HCT116 (cell line): ENCODE results near the gene SH3PXD2A. TPM values are rescaled to one million over a fixed set of nuclear protein-coding genes. Genes with fewer than 3 reads are reported as not detected.

ENCODE experiments used
- ATAC-seq: fragments of 200-7000 bp; cut with Tn5 transposase; 2 replicates; pipeline ENCODE4 v1.9.1; 2020; ENCODE audit warnings: mild to moderate bottlenecking, moderate library complexity
- BruUV-seq: library from RNA; stranded (reverse); fragments of 400-500 nt; replicated peaks from 2 replicates; lab custom pipeline; 2021; lab: Mats Ljungman, UMichigan
- CTCF ChIA-PET: fragments of 300-600 bp; sonication (Branson Sonifier 250); formaldehyde crosslinking; loops from one replicate; lab custom pipeline; 2021; ENCODE audit warnings: antibody characterized with exemption; lab: Charles Lee
- POLR2A ChIA-PET: fragments of 300-600, 350-600 bp; sonication (Branson Sonifier 250); formaldehyde crosslinking; loops from one replicate; lab custom pipeline; 2021; ENCODE audit warnings: antibody characterized with exemption; lab: Charles Lee
- RAD21 ChIA-PET, 2 experiments: fragments of 300-600 bp; sonication (Branson Sonifier 250); formaldehyde crosslinking; loops; one replicate each; lab custom pipeline; 2023; ENCODE audit warnings: low total read pairs in 2 of 2; ENCODE audit not compliant: uncharacterized antibody in 2 of 2, unreplicated experiment in 2 of 2, low non-redundant PET in 1 of 2; lab: Charles Lee
- DNase-seq: peaks from one replicate; pipeline ENCODE4 v3.0.0-alpha.2; 2010; ENCODE audit warnings: low read depth, low spot score
- H2AFZ ChIP-seq: fragments of 200-600 bp; shearing (Covaris generic), sonication (generic); 2 replicates; pipeline ENCODE4 v1.6.1; 2017; ENCODE audit warnings: low read depth, mixed run types, mixed read lengths, antibody characterized with exemption, low read length; ENCODE audit not compliant: poor library complexity, severe bottlenecking
- H3K27ac ChIP-seq: 2 replicates; pipeline ENCODE4 v1.5.1; 2012; ENCODE audit warnings: low read depth, low read length
- H3K27me3 ChIP-seq: fragments of 200-600 bp; sonication (generic); 2 replicates; pipeline ENCODE4 v1.6.1; 2016; ENCODE audit warnings: mixed run types, low read length, mixed read lengths; ENCODE audit not compliant: insufficient read depth
- H3K36me3 ChIP-seq, 2 experiments: fragments of 200-500 bp in 1 of 2; fragments of 200-600 bp in 1 of 2; sonication (Bioruptor generic) in 1 of 2; sonication (generic) in 1 of 2; 2 replicates each; pipeline versions ENCODE4 v1.5.1 to v1.6.1; 2014 to 2016; ENCODE audit warnings: low read length in 2 of 2, inconsistent platforms in 1 of 2, mixed read lengths in 1 of 2, mixed run types in 1 of 2; ENCODE audit not compliant: insufficient read depth in 2 of 2, control insufficient read depth in 1 of 2
- H3K4me1 ChIP-seq, 2 experiments: fragments of 200-600 bp in 1 of 2; sonication (generic) in 1 of 2; 2 replicates each; pipeline versions ENCODE4 v1.5.1 to v1.6.1; 2012 to 2017; ENCODE audit warnings: low read length in 2 of 2, inconsistent platforms in 1 of 2, mild to moderate bottlenecking in 1 of 2, mixed read lengths in 1 of 2, mixed run types in 1 of 2, moderate library complexity in 1 of 2; ENCODE audit not compliant: insufficient read depth in 2 of 2, control insufficient read depth in 1 of 2
- H3K4me2 ChIP-seq: fragments of 200-600 bp; sonication (generic); 2 replicates; pipeline ENCODE4 v1.6.1; 2017; ENCODE audit warnings: mixed run types, low read length, mixed read lengths
- H3K4me3 ChIP-seq, 2 experiments: fragments of 200-600 bp in 1 of 2; sonication (generic) in 1 of 2; replicated peaks in 1 of 2; 2 replicates each; pipeline ENCODE4 v1.5.1; 2011 to 2016; ENCODE audit warnings: low read length in 2 of 2, control low read depth in 1 of 2, low read depth in 1 of 2, mild to moderate bottlenecking in 1 of 2, mixed read lengths in 1 of 2, mixed run types in 1 of 2
- H3K79me2 ChIP-seq: fragments of 200-600 bp; sonication (generic); 2 replicates; pipeline ENCODE4 v1.6.1; 2017; ENCODE audit warnings: mild to moderate bottlenecking, mixed run types, low read length, moderate library complexity, mixed read lengths; ENCODE audit not compliant: insufficient read depth
- H3K9ac ChIP-seq: fragments of 200-600 bp; sonication (generic); 2 replicates; pipeline ENCODE4 v1.6.1; 2016; ENCODE audit warnings: low read length, mixed read lengths
- H3K9me2 ChIP-seq: fragments of 200-600 bp; sonication (generic), shearing (Covaris generic); 2 replicates; pipeline ENCODE4 v1.6.1; 2017; ENCODE audit warnings: mixed run types, mild to moderate bottlenecking, moderate library complexity; ENCODE audit not compliant: insufficient read depth
- H3K9me3 ChIP-seq, 2 experiments: fragments of 200-500 bp in 1 of 2; fragments of 200-600 bp in 1 of 2; sonication (Bioruptor generic) in 1 of 2; sonication (generic) in 1 of 2; 2 replicates each; pipeline ENCODE4 v1.6.1; 2014 to 2017; ENCODE audit warnings: low read length in 2 of 2, mixed read lengths in 2 of 2, inconsistent platforms in 1 of 2, low read depth in 1 of 2, mild to moderate bottlenecking in 1 of 2, mixed run types in 1 of 2, moderate library complexity in 1 of 2; ENCODE audit not compliant: control insufficient read depth in 1 of 2, insufficient read depth in 1 of 2
- H4K20me1 ChIP-seq: fragments of 200-600 bp; sonication (generic), shearing (Covaris generic); 2 replicates; pipeline ENCODE4 v1.6.1; 2017; ENCODE audit warnings: mixed run types, mild to moderate bottlenecking, moderate library complexity; ENCODE audit not compliant: insufficient read depth
- CEBPB ChIP-seq: IDR thresholded peaks from 2 replicates; pipeline ENCODE4 v1.6.1; 2012; ENCODE audit warnings: low read depth
- EGR1 ChIP-seq: IDR thresholded peaks from 2 replicates; pipeline ENCODE4 v1.6.1; 2012; ENCODE audit warnings: low read depth
- ELF1 ChIP-seq: IDR thresholded peaks from 2 replicates; pipeline ENCODE4 v1.6.1; 2012; ENCODE audit warnings: low read depth, borderline replicate concordance
- EZH2 ChIP-seq: fragments of 200-600 bp; sonication (generic); IDR thresholded peaks from 2 replicates; pipeline ENCODE4 v1.6.1; 2017; ENCODE audit warnings: antibody characterized with exemption, mixed run types
- EZH2phosphoT487 ChIP-seq: fragments of 200-600 bp; IDR thresholded peaks from 2 replicates; pipeline ENCODE4 v1.6.1; 2018; ENCODE audit warnings: antibody characterized with exemption, borderline replicate concordance
- FOSL1 ChIP-seq: IDR thresholded peaks from 2 replicates; pipeline ENCODE4 v1.6.1; 2012; ENCODE audit warnings: low read depth
- JUND ChIP-seq: IDR thresholded peaks from 2 replicates; pipeline ENCODE4 v1.6.1; 2012
- POLR2A ChIP-seq: IDR thresholded peaks from 2 replicates; pipeline ENCODE4 v1.7.0; 2011; ENCODE audit warnings: borderline replicate concordance; ENCODE audit not compliant: insufficient read depth, insufficient read length; ENCODE audit errors: extremely low read depth
- POLR2AphosphoS5 ChIP-seq: IDR thresholded peaks from 2 replicates; pipeline ENCODE4 v1.6.1; 2011; ENCODE audit warnings: mild to moderate bottlenecking, low read depth, low read length, moderate library complexity
- RAD21 ChIP-seq: IDR thresholded peaks from 2 replicates; pipeline ENCODE4 v1.6.1; 2012; ENCODE audit warnings: low read depth, mild to moderate bottlenecking
- SIN3A ChIP-seq: IDR thresholded peaks from 2 replicates; pipeline ENCODE4 v1.6.1; 2012; ENCODE audit warnings: low read depth
- SP1 ChIP-seq: IDR thresholded peaks from 2 replicates; pipeline ENCODE4 v1.6.1; 2012; ENCODE audit warnings: low read depth
- SRF ChIP-seq: IDR thresholded peaks from 2 replicates; pipeline ENCODE4 v1.6.1; 2012; ENCODE audit warnings: low read depth
- YY1 ChIP-seq: IDR thresholded peaks from 2 replicates; pipeline ENCODE4 v1.6.1; 2011; ENCODE audit warnings: low read length, low read depth, moderate library complexity, mild to moderate bottlenecking; ENCODE audit not compliant: insufficient replicate concordance; ENCODE audit errors: extremely low read depth
- ZFX ChIP-seq: fragments of 450-650 bp; IDR thresholded peaks from 2 replicates; pipeline ENCODE4 v1.6.1; 2017
- ZNF274 ChIP-seq: fragments of 200-500 bp; sonication (Bioruptor generic); IDR thresholded peaks from 2 replicates; pipeline ENCODE4 v1.6.1; 2014; ENCODE audit warnings: mild to moderate bottlenecking, low read depth, low read length, inconsistent platforms
- intact Hi-C: fragments of 100-400 bp; cut with micrococcal nuclease; formaldehyde crosslinking; loops from 2 replicates; pipeline ENCODE4 v1.10.0; 2022
- total RNA-seq: library from RNA; stranded (reverse); gene quantifications from one replicate; pipeline ENCODE4 v1.2.1, GENCODE V29; 2021; ENCODE audit not compliant: unreplicated experiment
- TF ChIP-seq, protein P1 (sequence below): IDR thresholded peaks from 2 replicates; pipeline ENCODE4 v1.6.1; 2012
- TF ChIP-seq, protein P2 (sequence below), 3 experiments: fragments of 200-600 bp in 1 of 3; sonication (generic) in 1 of 3; IDR thresholded peaks in 2 of 3; conservative IDR thresholded peaks in 1 of 3; 2 replicates each; pipeline ENCODE4 v1.5.1; 2012 to 2017; ENCODE audit warnings: low read depth in 2 of 3, low read length in 2 of 3, antibody characterized with exemption in 1 of 3, borderline replicate concordance in 1 of 3, control low read depth in 1 of 3, mild to moderate bottlenecking in 1 of 3, mixed read lengths in 1 of 3, mixed run types in 1 of 3, moderate library complexity in 1 of 3; ENCODE audit not compliant: insufficient read depth in 1 of 3
- TF ChIP-seq, protein P3 (sequence below): IDR thresholded peaks from 2 replicates; pipeline ENCODE4 v1.6.1; 2011; ENCODE audit warnings: mild to moderate bottlenecking, low read length, moderate library complexity; ENCODE audit not compliant: insufficient replicate concordance; ENCODE audit errors: extremely low read depth

The SH3PXD2A gene
- total RNA-seq, 1 experiment from 2014 or later = 8.7 TPM

DNA sequence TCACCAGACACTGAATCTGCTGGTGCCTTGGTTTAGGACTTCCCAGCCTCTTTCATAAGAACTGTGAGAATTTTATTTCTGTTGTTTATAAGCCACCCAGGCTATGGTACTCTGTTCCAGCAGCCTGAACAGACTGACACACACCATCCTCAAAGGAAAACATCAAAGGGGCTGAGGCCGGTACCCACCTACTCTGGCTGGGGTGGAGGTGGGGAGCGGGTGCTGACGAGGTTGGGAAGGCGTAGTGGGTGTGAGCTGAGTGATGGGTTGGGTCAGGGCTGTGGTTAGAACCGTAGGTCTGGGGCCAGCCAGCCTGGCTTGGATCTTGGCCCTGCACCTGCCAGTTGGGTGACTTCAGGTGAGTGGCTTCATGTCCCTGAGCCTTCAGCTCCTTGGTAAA, 136.3 kb downstream of the SH3PXD2A start:
- RAD21 ChIA-PET = no interaction called here
- Histone ChIP-seq H3K79me2 (no peaks in the 10 kb centered on the region), H3K4me3 (no peak overlapping the region), H3K4me2 (no peak overlapping the region), H3K9me3 (no peaks in the 10 kb centered on the region), H2AFZ (no peak overlapping the region), H3K27me3 (no peaks in the 10 kb centered on the region), H3K27ac (no peak overlapping the region), H4K20me1 (no peaks in the 10 kb centered on the region), H3K4me1 (peaks cover 23 to 30% of the 10 kb centered on the region in 2 experiments), H3K9ac (no peak overlapping the region), H3K9me2 (no peaks in the 10 kb centered on the region), H3K36me3 (no peaks in the 10 kb centered on the region)
- ATAC-seq = no peak
- no peak for DNase-seq
- TF ChIP-seq ZNF274 (no peak), POLR2A (no peak), EGR1 (no peak), ZFX (no peak), EZH2 (no peak), EZH2phosphoT487 (no peak), YY1 (no peak), ELF1 (no peak), SIN3A (no peak), SRF (no peak), JUND (no peak), POLR2AphosphoS5 (no peak), SP1 (no peak), FOSL1 (no peak), RAD21 (no peak), CEBPB (no peak)
- TF ChIP-seq, protein P1, sequence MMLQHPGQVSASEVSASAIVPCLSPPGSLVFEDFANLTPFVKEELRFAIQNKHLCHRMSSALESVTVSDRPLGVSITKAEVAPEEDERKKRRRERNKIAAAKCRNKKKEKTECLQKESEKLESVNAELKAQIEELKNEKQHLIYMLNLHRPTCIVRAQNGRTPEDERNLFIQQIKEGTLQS = no peak
- TF ChIP-seq, protein P2, sequence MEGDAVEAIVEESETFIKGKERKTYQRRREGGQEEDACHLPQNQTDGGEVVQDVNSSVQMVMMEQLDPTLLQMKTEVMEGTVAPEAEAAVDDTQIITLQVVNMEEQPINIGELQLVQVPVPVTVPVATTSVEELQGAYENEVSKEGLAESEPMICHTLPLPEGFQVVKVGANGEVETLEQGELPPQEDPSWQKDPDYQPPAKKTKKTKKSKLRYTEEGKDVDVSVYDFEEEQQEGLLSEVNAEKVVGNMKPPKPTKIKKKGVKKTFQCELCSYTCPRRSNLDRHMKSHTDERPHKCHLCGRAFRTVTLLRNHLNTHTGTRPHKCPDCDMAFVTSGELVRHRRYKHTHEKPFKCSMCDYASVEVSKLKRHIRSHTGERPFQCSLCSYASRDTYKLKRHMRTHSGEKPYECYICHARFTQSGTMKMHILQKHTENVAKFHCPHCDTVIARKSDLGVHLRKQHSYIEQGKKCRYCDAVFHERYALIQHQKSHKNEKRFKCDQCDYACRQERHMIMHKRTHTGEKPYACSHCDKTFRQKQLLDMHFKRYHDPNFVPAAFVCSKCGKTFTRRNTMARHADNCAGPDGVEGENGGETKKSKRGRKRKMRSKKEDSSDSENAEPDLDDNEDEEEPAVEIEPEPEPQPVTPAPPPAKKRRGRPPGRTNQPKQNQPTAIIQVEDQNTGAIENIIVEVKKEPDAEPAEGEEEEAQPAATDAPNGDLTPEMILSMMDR (IDR thresholded peaks at IDR 0.05 in 2 of 3, conservative IDR thresholded peaks at IDR 0.05 in 1 of 3; ENCODE audit: borderline replicate concordance in 1 of 3, insufficient read depth in 1 of 3, low read depth in 2 of 3, low read length in 2 of 3) = no peak
- TF ChIP-seq, protein P3, sequence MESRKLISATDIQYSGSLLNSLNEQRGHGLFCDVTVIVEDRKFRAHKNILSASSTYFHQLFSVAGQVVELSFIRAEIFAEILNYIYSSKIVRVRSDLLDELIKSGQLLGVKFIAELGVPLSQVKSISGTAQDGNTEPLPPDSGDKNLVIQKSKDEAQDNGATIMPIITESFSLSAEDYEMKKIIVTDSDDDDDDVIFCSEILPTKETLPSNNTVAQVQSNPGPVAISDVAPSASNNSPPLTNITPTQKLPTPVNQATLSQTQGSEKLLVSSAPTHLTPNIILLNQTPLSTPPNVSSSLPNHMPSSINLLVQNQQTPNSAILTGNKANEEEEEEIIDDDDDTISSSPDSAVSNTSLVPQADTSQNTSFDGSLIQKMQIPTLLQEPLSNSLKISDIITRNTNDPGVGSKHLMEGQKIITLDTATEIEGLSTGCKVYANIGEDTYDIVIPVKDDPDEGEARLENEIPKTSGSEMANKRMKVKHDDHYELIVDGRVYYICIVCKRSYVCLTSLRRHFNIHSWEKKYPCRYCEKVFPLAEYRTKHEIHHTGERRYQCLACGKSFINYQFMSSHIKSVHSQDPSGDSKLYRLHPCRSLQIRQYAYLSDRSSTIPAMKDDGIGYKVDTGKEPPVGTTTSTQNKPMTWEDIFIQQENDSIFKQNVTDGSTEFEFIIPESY = no peak
- no TSS peak for BruUV-seq
- POLR2A ChIA-PET = no interaction called here
- intact Hi-C loops = loop anchor here (10.0 kb wide), 1 partner anchor 306 kb away; no protein-coding TSS in a partner anchor
- CTCF ChIA-PET = no interaction called here
